Karpas-422 (cell line): Measurements from ENCODE around the gene ADRA1B. TPM values are rescaled to one million over a fixed set of nuclear protein-coding genes. Genes with fewer than 3 reads are reported as not detected.

Source experiments
- DNase-seq: peaks from one replicate; pipeline ENCODE4 v3.0.0-alpha.2; 2015
- H2AFZ ChIP-seq: fragments of 200-600 bp; sonication (generic); 2 replicates; pipeline ENCODE4 v1.6.1; 2014; ENCODE audit warnings: antibody characterized with exemption, low read length, mixed read lengths
- H3K27ac ChIP-seq: fragments of 200-600 bp; sonication (generic); 2 replicates; pipeline ENCODE4 v1.5.1; 2014; ENCODE audit warnings: mild to moderate bottlenecking, low read length, moderate library complexity
- H3K27me3 ChIP-seq: fragments of 200-600 bp; sonication (generic); 2 replicates; pipeline ENCODE4 v1.6.1; 2014; ENCODE audit warnings: low read length, mixed read lengths
- H3K36me3 ChIP-seq: fragments of 200-600 bp; sonication (generic); 2 replicates; pipeline ENCODE4 v1.6.1; 2014; ENCODE audit warnings: low read length, mixed read lengths; ENCODE audit not compliant: insufficient read depth
- H3K4me1 ChIP-seq: fragments of 200-600 bp; sonication (generic); 2 replicates; pipeline ENCODE4 v1.6.1; 2014; ENCODE audit warnings: mild to moderate bottlenecking, low read length, mixed read lengths
- H3K4me2 ChIP-seq: fragments of 200-600 bp; sonication (generic); 2 replicates; pipeline ENCODE4 v1.6.1; 2014; ENCODE audit warnings: low read length, low read depth, mild to moderate bottlenecking; ENCODE audit not compliant: poor library complexity, severe bottlenecking
- H3K4me3 ChIP-seq: fragments of 200-600 bp; sonication (generic); 2 replicates; pipeline ENCODE4 v1.5.1; 2014; ENCODE audit warnings: mild to moderate bottlenecking, antibody characterized with exemption, low read length, mixed read lengths
- H3K79me2 ChIP-seq: fragments of 200-600 bp; sonication (generic); 2 replicates; pipeline ENCODE4 v1.6.1; 2014; ENCODE audit warnings: mild to moderate bottlenecking, low read length, mixed read lengths
- H3K9ac ChIP-seq: fragments of 200-600 bp; sonication (generic); 2 replicates; pipeline ENCODE4 v1.6.0; 2014; ENCODE audit warnings: low read length
- H3K9me2 ChIP-seq: fragments of 200-600 bp; sonication (generic), shearing (Covaris generic); replicated peaks from 2 replicates; pipeline ENCODE4 v1.6.0; 2014; ENCODE audit warnings: mild to moderate bottlenecking, low read length, moderate library complexity; ENCODE audit not compliant: insufficient read depth
- H3K9me3 ChIP-seq: fragments of 300-700, 200-600 bp; sonication (generic); 2 replicates; pipeline ENCODE4 v1.6.1; 2014; ENCODE audit warnings: low read length, mixed read lengths
- H4K20me1 ChIP-seq: fragments of 200-600 bp; sonication (generic); 2 replicates; pipeline ENCODE4 v1.6.1; 2014; ENCODE audit warnings: mild to moderate bottlenecking, antibody characterized with exemption, low read length, low read depth; ENCODE audit not compliant: insufficient read depth
- total RNA-seq: library from RNA; depleted of rRNA; stranded (reverse); fragments of >200 nt; shearing (Covaris generic); gene quantifications from 2 replicates; pipeline ENCODE4 v1.2.3, GENCODE V29; 2014; ENCODE audit warnings: low replicate concordance

The ADRA1B gene
- total RNA-seq, 1 experiment from 2014 or later = not detected

DNA sequence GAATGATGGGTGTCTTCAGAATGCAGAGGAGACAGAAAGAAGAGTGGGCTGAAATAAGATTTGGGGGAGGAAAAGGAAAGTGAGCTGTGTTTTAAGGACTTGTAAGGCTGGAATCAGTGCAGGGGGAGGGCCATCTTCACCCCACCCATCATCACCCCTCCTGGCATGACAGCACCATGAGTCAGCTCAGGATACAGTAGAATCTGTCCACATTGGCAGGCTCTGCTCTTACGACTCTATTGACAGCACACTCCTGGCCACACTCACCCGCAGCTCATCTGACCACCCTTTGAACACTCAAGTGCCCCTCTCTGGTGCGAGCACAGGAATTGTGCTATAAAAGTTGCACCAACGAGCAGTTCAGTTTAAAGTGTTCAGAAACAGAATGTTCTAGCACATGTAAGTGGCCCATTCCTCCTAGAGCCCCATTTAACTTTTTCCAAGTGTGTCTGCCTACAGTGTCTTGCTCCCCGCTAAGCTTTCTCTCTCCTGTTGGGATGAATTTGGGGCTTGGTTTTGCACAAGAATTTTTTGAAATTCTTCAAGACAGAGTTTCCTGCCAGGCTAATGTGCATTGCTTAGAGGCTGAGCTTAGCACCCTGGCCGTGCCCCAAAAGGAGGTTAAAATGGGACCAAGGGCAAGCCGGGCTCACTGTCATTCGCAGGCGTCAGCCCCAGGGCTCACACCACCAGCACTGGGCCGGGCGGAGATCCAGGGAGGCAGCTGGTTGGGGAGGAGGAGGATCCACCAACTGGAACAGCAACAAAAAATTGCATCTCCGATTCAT, 12.0 kb downstream of the ADRA1B start:
- Histone ChIP-seq H3K9me2 (no peaks in the 10 kb centered on the region), H4K20me1 (no peaks in the 10 kb centered on the region), H3K27ac (no peak overlapping the region), H3K9ac (no peak overlapping the region), H3K36me3 (no peaks in the 10 kb centered on the region), H3K79me2 (no peaks in the 10 kb centered on the region), H3K4me1 (no peaks in the 10 kb centered on the region), H2AFZ (no peak overlapping the region), H3K4me3 (no peak overlapping the region), H3K4me2 (no peak overlapping the region), H3K9me3 (no peaks in the 10 kb centered on the region), H3K27me3 (no peaks in the 10 kb centered on the region)
- no peak for DNase-seq

DNA sequence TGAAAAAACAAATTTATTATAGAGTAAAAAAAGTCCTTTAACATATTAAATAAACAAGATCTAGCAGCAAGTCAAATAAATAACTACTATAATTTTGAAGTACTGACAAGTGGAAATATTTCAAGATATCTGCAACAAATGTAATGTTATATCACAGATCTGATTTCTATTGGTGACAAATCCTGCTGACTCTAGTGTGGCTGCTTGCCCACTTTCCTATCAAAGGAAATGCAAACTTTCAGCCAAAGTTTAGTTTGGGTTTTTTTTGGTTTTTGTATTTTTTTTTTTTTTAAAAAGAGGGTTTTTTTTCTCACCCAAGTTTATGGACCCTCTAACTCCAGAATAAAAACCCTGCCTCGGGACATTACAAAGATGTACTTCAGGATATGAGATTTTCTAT, 12.9 kb downstream of the ADRA1B start:
- Histone ChIP-seq H3K4me1 (no peaks in the 10 kb centered on the region), H3K27me3 (no peaks in the 10 kb centered on the region), H4K20me1 (no peaks in the 10 kb centered on the region), H2AFZ (no peak overlapping the region), H3K9ac (no peak overlapping the region), H3K36me3 (no peaks in the 10 kb centered on the region), H3K9me2 (no peaks in the 10 kb centered on the region), H3K79me2 (no peaks in the 10 kb centered on the region), H3K4me2 (no peak overlapping the region), H3K9me3 (no peaks in the 10 kb centered on the region), H3K27ac (no peak overlapping the region), H3K4me3 (no peak overlapping the region)
- DNase-seq = no peak

DNA sequence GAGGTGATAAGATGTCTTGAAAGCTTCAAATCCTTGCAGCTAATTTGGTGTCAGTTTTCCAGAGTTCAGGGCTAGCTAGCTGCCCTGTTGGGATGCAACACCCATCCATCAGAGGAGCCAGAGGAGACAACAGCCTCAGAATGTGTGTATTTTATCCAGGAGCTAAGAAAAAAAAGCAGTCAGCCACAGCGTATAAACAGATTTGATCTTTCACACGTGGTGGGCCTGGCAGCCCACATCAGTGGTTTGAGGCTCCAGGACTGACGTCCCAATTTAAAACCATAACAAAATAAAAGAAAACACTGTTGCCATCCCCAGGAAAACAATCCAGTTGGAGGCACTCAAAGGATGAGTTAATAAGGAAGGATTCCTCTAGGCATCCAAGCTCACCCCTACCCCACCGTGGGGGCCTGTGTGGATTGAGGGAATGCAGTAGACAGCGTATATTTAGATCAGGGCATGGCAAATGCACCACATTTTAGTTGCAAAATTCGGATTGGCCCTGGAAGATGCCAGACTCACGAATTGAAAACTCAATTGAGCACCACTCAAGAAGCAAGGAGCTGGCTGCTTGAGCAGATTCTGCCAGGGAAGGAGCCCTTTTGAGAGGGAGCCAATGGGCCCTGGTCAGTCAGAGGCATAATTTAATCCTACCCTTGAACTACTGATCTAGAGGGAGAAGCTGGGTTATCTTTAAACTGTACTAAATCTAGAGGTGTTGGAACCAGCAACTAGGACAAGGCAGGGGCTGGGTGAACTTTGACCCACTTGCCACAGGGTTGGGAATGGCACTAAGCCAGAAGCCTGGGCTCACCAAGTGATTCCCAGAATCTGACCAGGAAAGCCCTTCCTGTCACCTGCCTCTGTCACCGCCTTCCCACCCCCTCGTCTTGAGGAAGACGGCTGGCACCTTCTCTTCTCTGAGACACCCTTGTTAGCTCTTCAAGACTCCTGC, 17.5 kb downstream of the ADRA1B start:
- H3K9me2 ChIP-seq = no peaks in the 10 kb centered on the region
- no peaks in the 10 kb centered on the region for H3K36me3 ChIP-seq
- H3K9ac ChIP-seq = no peak overlapping the region
- H4K20me1 ChIP-seq = no peaks in the 10 kb centered on the region
- no peak overlapping the region for H2AFZ ChIP-seq
- no peak for DNase-seq
- no peaks in the 10 kb centered on the region for H3K27me3 ChIP-seq
- H3K4me3 ChIP-seq = no peak overlapping the region
- H3K79me2 ChIP-seq = no peaks in the 10 kb centered on the region
- H3K9me3 ChIP-seq = no peaks in the 10 kb centered on the region
- H3K4me2 ChIP-seq = no peak overlapping the region
- no peak overlapping the region for H3K27ac ChIP-seq
- H3K4me1 ChIP-seq = no peaks in the 10 kb centered on the region

- Histone ChIP-seq H3K9me2 (no peaks in the 10 kb centered on the region), H3K9me3 (no peaks in the 10 kb centered on the region), H3K36me3 (no peaks in the 10 kb centered on the region), H3K4me3 (no peak overlapping the region), H2AFZ (no peak overlapping the region), H4K20me1 (no peaks in the 10 kb centered on the region), H3K27ac (no peak overlapping the region), H3K27me3 (no peaks in the 10 kb centered on the region), H3K9ac (no peak overlapping the region), H3K4me2 (no peak overlapping the region), H3K79me2 (no peaks in the 10 kb centered on the region), H3K4me1 (no peaks in the 10 kb centered on the region)
- no peak for DNase-seq
These were observed 19.7 kb downstream of the ADRA1B start for GRCh38 chr5:159935946-159936345.

DNA sequence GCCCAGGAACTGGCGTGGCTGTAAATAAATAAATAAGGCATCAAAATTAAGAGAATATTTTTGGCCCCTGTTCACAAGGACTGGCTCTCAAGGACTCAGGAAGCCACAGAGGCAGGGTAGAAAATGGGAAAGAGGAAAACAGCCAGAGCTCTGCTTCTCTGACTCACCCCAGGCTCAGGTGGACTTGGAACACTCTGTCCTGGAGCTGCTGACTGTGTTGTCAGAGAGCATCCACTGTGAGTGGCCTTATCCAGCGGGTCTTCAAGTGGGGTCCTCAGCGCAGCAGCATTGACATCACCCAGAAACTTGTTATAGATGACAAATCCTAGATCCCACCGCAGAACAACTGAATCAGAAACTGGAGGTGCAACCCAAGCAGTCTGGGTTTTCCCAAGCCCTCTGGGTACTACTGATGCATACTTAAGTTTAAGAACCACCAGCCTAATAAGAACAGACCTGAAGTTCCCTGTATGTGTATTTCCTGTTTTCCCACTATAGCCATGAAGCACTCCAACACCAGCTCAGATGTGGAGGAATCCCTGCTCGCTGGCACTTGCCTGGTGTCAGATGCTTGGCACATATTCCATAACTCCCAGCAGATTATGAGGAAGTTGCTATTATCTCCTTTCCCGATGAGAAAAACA, 20.5 kb downstream of the ADRA1B start:
- Histone ChIP-seq H4K20me1 (no peaks in the 10 kb centered on the region), H3K4me2 (no peak overlapping the region), H3K27me3 (no peaks in the 10 kb centered on the region), H3K36me3 (no peaks in the 10 kb centered on the region), H3K27ac (no peak overlapping the region), H3K79me2 (no peaks in the 10 kb centered on the region), H3K9ac (no peak overlapping the region), H3K9me2 (no peaks in the 10 kb centered on the region), H3K4me3 (no peak overlapping the region), H3K9me3 (no peaks in the 10 kb centered on the region), H3K4me1 (no peaks in the 10 kb centered on the region), H2AFZ (no peak overlapping the region)
- no peak for DNase-seq

- Histone ChIP-seq H3K4me2 (no peak overlapping the region), H3K36me3 (no peaks in the 10 kb centered on the region), H3K9me3 (no peaks in the 10 kb centered on the region), H3K9ac (no peak overlapping the region), H4K20me1 (no peaks in the 10 kb centered on the region), H3K9me2 (no peaks in the 10 kb centered on the region), H3K27me3 (no peaks in the 10 kb centered on the region), H3K27ac (no peak overlapping the region), H2AFZ (no peak overlapping the region), H3K4me3 (no peak overlapping the region), H3K79me2 (no peaks in the 10 kb centered on the region), H3K4me1 (no peaks in the 10 kb centered on the region)
- no peak for DNase-seq
These were observed 21.3 kb downstream of the ADRA1B start for GRCh38 chr5:159937580-159937979.

GRCh38 chr5:159943326-159943725, 27.0 kb downstream of the ADRA1B start:
- H3K9me2 ChIP-seq = no peaks in the 10 kb centered on the region
- H2AFZ ChIP-seq = no peak overlapping the region
- H3K27ac ChIP-seq = no peak overlapping the region
- no peaks in the 10 kb centered on the region for H3K36me3 ChIP-seq
- no peak overlapping the region for H3K4me3 ChIP-seq
- H4K20me1 ChIP-seq = no peaks in the 10 kb centered on the region
- no peaks in the 10 kb centered on the region for H3K27me3 ChIP-seq
- no peaks in the 10 kb centered on the region for H3K79me2 ChIP-seq
- no peak overlapping the region for H3K4me2 ChIP-seq
- H3K9me3 ChIP-seq = no peaks in the 10 kb centered on the region
- no peak for DNase-seq
- no peaks in the 10 kb centered on the region for H3K4me1 ChIP-seq
- no peak overlapping the region for H3K9ac ChIP-seq

DNA sequence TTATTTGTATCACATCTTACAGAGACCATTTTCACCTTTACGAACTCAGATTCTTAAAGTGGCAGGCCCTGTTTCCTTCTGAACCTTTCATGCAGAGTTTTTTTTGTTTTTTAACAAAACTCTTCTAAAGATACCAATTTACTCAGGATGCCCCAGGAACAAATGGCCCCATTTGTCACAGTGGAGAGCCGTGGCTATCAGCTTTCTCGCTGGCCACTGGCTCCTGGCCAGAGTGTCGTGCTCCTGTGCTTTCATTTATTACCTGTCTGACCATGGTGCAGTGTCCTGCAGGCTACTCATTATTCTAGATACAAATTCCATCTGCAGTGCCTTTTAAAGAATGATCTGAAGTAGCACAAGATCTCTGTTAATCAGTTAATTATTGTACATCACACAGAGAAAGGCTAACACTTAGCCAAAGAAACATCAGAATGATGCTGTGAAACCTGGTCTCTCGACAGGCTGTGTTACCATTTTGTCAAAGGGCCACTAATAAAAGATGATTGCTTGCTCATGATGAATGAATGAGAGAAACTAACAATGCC, 27.8 kb downstream of the ADRA1B start:
- H3K9me2 ChIP-seq = no peaks in the 10 kb centered on the region
- H3K27me3 ChIP-seq = no peaks in the 10 kb centered on the region
- no peaks in the 10 kb centered on the region for H4K20me1 ChIP-seq
- no peaks in the 10 kb centered on the region for H3K4me1 ChIP-seq
- H3K9me3 ChIP-seq = no peaks in the 10 kb centered on the region
- H3K4me3 ChIP-seq = no peak overlapping the region
- H3K27ac ChIP-seq = no peak overlapping the region
- H3K9ac ChIP-seq = no peak overlapping the region
- no peaks in the 10 kb centered on the region for H3K79me2 ChIP-seq
- DNase-seq = no peak
- H3K36me3 ChIP-seq = no peaks in the 10 kb centered on the region
- no peak overlapping the region for H3K4me2 ChIP-seq
- H2AFZ ChIP-seq = no peak overlapping the region
